IPS-NIHi7 (cell line): ENCODE results near the gene RUFY2.
A peak's percentile ranks its signal among the peaks of the same experiment; 100 is the strongest.

Source experiments
- DNase-seq: peaks from one replicate; pipeline ENCODE4 v3.0.0; 2012; ENCODE audit warnings: mixed read lengths; ENCODE audit errors: extremely low spot score

The RUFY2 gene

GRCh38 chr10:68364101-68364886, 42.8 kb downstream of the RUFY2 start:
- no peak for DNase-seq

DNA sequence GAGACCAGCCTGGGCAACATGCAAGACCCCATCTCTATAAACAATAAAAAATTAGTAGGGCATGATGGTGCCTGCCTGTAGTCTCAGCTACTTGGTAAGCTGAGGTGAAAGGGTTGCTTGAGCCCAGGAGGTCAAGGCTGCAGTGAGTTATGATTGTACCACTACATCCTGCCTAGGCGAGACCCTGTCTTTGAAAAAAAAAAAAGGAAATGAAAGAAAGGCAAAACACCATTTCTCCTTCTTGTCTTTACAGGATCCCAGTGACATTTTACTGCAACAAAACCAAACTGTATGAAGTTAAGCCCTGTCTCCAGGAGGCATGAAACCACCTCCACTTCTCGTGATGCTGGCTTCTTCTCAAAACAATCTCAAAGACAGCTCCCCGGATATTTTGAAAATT, 44.5 kb downstream of the RUFY2 start:
- no peak for DNase-seq

- no peak for DNase-seq
Measured at GRCh38 chr10:68359189-68359588, 47.9 kb downstream of the RUFY2 start.

DNA sequence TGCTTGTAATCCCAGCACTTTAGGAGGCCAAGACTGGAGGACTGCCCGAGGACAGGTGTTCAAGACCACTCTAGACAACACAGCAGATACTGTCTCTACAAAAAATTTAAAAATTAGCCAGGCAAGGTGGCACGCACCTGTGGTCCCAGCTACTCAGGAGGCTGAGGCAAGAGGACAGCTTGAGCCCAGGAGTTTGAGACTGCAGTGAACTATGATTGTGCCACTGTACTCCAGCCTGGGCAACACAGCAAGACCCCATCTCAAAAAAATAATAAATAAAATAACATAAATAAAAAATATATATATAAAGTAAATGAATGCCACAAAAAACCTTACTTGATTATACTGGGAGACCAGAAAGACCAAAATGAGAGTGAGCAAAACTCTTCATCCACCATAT, 53.5 kb downstream of the RUFY2 start:
- no peak for DNase-seq

DNA sequence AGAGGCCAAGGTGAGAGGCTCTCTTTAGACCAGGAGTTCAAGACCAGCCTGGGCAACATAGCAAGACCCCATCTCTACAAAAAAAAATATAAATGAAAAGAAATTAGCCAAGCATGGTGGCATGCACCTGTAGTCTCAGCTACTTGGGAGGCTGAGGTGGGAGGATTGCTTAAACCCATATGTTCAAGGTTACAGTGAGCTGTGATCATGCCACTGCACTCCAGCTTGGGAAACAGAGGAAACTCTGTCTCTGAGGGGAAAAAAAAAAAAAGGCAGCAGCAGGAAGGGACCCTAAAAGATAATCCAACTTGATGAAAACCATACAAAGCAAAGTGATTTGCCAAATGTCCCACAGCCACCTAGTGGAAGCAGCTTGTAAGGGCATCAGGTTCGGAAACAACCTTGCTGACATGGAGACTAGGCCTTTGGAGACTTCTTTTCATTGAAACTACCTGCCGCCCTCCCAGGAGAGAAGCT, 58.8 kb downstream of the RUFY2 start:
- peak; percentile 76 for DNase-seq

DNA sequence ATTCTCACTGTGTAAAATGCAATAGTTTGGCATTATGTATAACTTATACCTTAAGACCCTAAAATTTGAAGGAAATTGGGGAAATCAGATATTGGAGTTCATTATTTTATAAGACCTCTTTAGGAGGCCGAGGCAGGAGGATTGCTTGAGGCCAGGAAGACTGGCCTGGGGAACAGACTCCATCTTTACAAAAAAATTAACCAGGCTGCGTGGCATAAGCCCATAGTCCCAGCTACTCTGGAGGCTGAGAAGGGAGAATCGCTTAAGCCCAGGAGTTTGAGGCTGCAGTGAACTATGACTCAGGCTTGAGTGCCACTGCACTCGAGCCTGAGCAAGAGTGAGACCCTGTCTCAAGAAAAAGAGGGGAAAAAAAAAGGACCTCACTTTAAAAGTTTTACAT, 60.3 kb downstream of the RUFY2 start:
- DNase-seq: no peak

DNA sequence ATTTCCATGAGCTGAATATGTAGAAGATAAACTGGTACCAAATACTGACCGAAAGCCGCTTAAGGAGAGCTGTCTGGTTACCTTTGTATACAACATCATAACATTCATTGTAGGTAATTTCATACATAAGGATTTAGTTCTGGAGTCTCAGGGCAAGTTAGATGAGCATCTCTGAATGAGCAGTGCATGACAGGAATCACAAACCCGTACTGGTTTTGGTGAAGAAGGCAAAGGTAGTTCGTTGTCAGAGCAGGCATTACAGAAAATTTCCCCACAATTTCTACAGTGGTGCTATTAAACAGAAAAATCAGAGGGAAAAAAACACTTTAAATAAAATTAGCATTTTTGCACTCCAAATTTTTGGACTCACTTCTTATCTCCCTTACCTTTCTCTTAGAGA, 61.5 kb downstream of the RUFY2 start:
- DNase-seq: no peak

GRCh38 chr10:68342909-68343516, 64.1 kb downstream of the RUFY2 start:
- DNase-seq: no peak

- no peak for DNase-seq
Measured at GRCh38 chr10:68340358-68341080, 66.6 kb downstream of the RUFY2 start.

- no peak for DNase-seq
Measured at GRCh38 chr10:68336754-68337351, 70.2 kb downstream of the RUFY2 start.

- no peak for DNase-seq
Measured at GRCh38 chr10:68334672-68335467, 72.2 kb downstream of the RUFY2 start.

DNA sequence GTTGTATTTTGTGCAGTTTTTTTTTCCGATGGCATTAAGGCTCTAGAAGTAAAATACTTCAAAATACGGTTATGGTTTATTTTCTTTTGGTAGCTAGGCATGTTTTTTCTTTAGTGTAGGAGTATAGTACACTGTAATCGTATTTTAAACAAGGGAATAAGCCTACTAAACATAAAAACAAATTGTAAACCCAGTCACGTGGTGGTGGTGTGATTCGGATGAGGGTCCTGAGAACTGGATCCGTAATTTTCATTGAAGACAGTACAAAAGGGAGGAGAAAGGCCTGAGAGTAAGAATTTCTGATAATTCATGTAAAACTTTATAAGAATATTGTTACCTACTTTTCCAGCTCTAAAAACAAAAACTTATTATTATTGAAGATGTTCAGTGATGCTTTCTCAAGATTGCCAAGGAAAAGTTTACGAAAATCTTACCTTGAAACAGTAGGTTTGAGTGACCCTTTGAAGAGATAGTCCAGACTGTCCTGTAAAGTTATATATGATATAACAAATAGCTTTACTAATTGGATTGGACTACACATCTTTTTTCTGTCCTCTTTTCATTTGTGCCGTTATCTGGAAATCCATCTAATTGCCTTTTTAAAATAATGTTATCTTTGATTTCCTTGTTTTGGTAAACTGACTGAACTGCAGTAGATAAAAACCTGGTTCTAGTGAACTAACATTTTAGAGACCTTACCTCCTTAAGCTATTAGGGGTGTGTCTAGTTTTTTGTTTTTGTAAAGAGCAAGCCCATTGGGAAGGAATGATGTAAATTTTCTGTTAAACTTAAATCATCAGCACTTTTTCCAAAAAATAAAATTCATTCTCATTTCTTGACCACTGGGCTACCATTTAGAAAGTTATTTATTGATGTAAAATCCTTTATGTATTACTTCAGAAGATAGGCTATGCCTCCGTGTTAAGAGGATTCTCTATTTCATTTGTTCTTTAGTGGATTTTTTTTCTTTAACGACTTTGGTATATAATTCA, 73.3 kb downstream of the RUFY2 start:
- no peak for DNase-seq

DNA sequence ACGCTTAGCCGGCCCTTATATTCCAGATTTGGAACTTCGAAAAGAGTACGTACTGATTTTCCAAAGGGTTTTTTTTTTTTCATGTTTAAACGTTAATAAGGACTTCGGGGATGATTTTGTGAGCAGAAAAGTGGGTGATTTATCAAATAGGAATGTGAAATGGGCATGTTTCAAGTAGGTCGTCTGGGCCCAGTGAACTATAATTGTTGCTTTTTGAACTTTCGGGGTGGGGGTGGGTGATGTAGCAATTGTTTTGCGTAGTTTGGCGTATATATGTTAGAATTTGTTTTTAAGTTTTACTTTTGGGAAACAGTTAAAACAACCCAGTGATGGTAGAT, 74.0 kb downstream of the RUFY2 start:
- DNase-seq: no peak

DNA sequence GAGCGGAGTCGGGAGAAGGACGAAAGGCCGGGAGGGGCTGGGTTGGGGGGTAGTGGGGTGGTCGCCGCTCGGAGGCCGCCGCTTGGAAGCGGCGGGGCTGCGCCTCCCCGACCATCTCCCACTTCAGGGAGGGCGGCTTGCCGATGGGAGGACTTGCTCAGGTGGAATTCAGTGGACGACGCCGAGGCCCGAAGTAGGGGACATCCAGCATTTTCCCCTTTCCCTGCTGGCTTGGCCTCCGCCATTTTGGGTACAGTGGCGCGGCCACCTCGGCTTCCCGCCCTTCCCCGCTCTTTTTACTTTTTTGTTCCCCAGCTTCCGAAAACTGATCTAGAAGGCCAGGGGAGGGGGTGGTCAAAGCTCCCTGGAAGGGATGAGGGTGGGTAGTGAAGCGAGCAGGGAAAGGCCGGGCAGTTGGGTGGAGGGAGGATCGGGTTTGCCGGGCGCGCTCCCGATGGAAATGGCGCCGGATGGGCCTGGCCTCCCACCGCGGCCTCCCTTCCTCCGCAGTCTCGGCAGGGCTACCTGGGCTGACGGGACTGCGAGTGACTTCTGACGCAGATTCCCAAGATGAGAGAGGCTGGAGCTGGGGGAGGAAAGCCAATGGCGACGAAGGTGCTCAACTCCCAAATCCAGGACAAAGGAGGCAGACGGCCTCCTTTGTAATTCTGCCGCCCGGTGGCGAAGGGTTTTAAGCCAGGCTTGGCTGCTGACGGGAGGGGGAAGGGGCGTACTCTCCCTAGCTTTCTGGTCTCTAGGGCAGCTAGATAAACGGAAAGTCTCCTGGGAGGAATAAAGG, 74.6 kb downstream of the RUFY2 start, which contains the start of gene PBLD:
TSS of gene PBLD (minus strand) at position 670 of the 799 bp plus-strand sequence. CDS start 26,084 bp downstream, outside the sequence.
- peak; percentile 73 for DNase-seq

DNA sequence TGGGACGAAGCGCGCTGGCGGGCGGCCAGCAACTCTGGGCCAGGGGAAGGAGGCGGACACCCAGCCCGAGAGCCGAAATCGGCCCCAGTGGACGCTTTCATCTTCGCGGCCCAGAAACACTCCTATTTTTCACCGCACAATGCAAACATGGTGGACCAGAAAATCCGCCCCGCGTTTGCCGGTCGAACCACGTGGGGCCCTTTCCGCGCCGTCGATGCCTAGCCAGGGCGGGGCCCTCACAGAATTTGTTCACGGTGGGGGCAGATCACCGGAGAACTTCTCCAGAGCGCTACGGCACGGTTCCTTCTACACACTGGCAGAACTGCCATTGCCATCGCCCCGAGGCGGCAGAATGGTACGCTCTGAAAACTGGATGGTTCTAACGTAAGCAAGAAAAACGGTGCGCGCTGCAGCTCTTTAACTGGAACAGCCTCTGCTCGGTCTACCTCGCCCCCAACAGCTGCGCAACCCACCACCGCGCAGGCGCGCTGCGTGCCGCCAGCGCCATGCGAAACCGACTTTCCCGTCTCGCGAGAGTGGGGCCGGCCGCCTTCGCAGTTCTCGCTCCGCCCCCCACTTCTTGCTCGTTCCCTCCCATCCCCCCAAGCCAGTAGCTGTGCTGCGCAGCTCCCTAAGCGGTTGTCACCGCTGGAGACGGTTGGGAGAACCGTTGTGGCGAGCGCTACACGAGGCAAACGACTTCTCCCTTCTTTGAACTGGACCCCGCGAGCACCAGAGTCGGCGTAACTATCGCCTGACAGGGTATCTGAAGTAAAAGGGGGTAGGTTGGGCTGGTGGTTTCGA, 75.4 kb downstream of the RUFY2 start, which contains the start of gene HNRNPH3:
TSS of gene HNRNPH3 (plus strand) at position 610 of the 804 bp plus-strand sequence. CDS start 5,158 bp downstream, outside the sequence.
- peak; percentile 95 for DNase-seq

DNA sequence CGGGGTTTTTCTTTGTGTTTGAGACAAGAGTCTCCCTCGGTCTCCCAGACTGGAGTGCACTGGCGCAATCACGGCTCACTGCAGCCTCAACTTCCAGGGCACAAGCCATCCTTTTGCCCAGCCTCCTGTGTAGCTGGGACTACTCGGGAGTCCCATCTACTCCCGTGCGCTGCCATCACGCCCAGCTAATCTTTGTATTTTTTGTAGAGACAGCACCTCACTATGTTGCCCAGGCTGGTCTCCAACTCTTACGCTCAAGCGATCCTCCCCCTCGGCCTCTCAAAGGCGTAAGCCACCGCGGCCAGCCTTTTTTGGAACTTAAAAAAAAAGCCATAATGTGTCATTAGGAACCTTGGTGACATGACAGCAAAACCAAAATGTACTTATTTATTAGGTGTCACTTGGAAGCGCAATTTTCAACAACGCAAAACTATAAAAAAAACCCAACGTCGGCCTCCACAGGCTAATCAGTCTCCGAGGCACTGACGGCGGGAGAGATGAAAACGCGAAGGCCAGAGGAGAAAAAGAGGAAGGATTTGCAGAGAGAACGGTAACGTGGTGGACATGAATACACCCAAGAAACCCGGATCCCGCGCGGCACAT, 76.1 kb downstream of the RUFY2 start:
- DNase-seq: no peak

GRCh38 chr10:68329506-68329861, 77.6 kb downstream of the RUFY2 start:
- DNase-seq: no peak
